Activated T-helper 1 cell treated with anti-CD3 and anti-CD28 coated beads, Interleukin-12 subunit alpha, Interleukin-12 subunit beta, Interleukin-2, Interleukin-4 antibody, amounts not matched to agents 30 ng/mL and 10 ng/mL and 1 ng/mL, durations not matched to agents 14 hours and 24 hours and 36 hours (primary cell): ENCODE data around the gene SPDYE9. TPM values are rescaled to one million over a fixed set of nuclear protein-coding genes. Genes with fewer than 3 reads are reported as not detected.
"Not testable (repeated sequence)": the region's sequence is repeated elsewhere in the genome, so short reads cannot be mapped to it uniquely, and the experiment has no call there.

Source experiments
- DNase-seq: peaks from one replicate; pipeline ENCODE4 v3.0.0; 2021; ENCODE audit warnings: low spot score
- H3K27ac Mint-ChIP-seq: one replicate; pipeline ENCODE4 v1.8.0; 2021; ENCODE audit warnings: mild to moderate bottlenecking, mixed read lengths
- H3K27me3 Mint-ChIP-seq: one replicate; pipeline ENCODE4 v1.8.0; 2022; ENCODE audit warnings: mild to moderate bottlenecking, moderate library complexity, mixed read lengths; ENCODE audit not compliant: insufficient read depth
- H3K36me3 Mint-ChIP-seq: one replicate; pipeline ENCODE4 v1.8.0; 2021; ENCODE audit warnings: low read depth, mixed read lengths
- H3K4me1 Mint-ChIP-seq: one replicate; pipeline ENCODE4 v1.8.0; 2021; ENCODE audit warnings: low read depth, mixed read lengths
- H3K4me3 Mint-ChIP-seq: one replicate; pipeline ENCODE4 v1.8.0; 2021; ENCODE audit warnings: mild to moderate bottlenecking, moderate library complexity, mixed read lengths
- H3K9me3 Mint-ChIP-seq: one replicate; pipeline ENCODE4 v1.8.0; 2021; ENCODE audit warnings: mixed read lengths
- intact Hi-C: fragments of 100-400 bp; cut with micrococcal nuclease; formaldehyde crosslinking; loops from one replicate; pipeline ENCODE4 v1.15.1; 2024
- total RNA-seq: library from RNA; stranded (reverse); gene quantifications from 2 replicates; pipeline ENCODE4 v1.2.3, GENCODE V29; 2022

The SPDYE9 gene
- not detected in 2 replicates for total RNA-seq

DNA sequence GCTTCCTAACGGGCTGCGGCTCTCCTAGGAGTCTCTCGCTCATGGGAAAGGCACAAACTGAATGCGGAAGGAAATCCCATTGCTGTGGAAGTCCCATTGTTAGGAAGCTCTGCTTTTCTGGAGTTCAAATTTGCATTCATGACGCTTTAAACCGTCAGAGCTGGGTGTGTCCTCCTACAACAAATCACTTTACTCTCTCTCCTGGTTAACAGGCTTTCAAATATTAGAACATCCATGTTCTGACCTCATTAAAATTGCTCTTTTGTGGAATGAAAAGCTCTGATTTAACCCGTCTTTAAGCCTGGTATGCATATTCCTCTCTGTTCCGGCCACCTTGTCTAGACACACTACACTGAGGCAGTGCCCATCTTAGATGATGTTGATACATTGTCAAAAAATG is at the start of gene SPDYE9:
SPDYE9 (minus strand) TSS at position 101 of the 400 bp plus-strand sequence. CDS start 1,800 bp downstream, outside the sequence.
- H3K4me1 Mint-ChIP-seq, H3K27ac Mint-ChIP-seq, intact Hi-C loops, H3K9me3 Mint-ChIP-seq, DNase-seq, H3K4me3 Mint-ChIP-seq, H3K36me3 Mint-ChIP-seq, H3K27me3 Mint-ChIP-seq: not testable (repeated sequence)

- H3K4me1 Mint-ChIP-seq, H3K9me3 Mint-ChIP-seq, H3K36me3 Mint-ChIP-seq, H3K27me3 Mint-ChIP-seq, DNase-seq, H3K27ac Mint-ChIP-seq, intact Hi-C loops, H3K4me3 Mint-ChIP-seq: not testable (repeated sequence)
Measured at GRCh38 chr7:73134866-73135265, 49.0 kb upstream of the SPDYE9 start.

DNA sequence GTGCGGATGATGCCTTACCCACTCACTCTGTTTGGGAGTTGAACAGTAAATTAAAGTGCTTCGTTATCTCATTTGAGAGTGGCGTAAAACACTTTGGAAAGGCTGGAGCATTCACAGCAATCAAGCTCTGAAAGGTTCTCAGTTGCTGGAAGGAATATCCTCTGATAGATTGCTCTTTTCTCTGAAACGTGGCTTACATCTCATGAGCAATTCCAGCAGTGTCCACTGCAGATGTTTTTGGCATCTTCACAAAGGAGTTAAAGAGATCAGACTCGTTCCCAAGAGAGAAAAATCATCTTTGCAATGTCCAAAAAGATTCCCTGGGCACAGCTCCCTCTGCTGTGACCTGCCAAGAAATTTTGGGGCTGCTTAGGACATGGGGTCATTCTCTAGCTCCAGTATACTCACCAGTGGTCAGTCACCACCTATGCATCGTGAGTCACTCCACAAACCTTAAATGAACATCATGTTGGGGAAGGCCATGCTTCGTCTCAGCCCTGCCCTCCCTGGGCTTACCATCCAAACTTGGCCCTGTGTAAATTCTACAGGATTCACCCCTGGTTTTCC is 46.9 kb upstream of the SPDYE9 start:
- H3K4me1 Mint-ChIP-seq, H3K9me3 Mint-ChIP-seq, DNase-seq, H3K27me3 Mint-ChIP-seq, H3K27ac Mint-ChIP-seq, intact Hi-C loops, H3K4me3 Mint-ChIP-seq, H3K36me3 Mint-ChIP-seq: not testable (repeated sequence)

DNA sequence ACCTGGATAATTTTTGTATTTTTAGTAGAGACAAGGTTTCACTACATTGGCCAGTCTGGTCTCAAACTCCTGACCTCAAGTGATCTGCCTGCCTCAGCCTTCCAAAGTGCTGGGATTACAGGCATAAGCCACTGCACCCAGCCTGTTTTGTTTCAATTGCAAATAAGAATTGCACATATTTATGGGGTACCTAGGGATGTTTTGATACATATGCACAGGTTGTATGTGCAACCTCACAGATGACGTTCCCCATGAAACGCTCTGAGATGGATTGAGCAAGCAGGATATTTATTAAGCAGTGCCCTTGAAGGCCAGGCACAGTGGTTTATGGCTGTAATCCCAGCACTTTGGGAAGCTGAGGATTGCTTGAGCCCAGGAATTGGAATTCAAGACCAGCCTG is 44.8 kb upstream of the SPDYE9 start:
- H3K9me3 Mint-ChIP-seq, H3K27ac Mint-ChIP-seq, H3K4me3 Mint-ChIP-seq, DNase-seq, H3K27me3 Mint-ChIP-seq, intact Hi-C loops, H3K4me1 Mint-ChIP-seq, H3K36me3 Mint-ChIP-seq: not testable (repeated sequence)

DNA sequence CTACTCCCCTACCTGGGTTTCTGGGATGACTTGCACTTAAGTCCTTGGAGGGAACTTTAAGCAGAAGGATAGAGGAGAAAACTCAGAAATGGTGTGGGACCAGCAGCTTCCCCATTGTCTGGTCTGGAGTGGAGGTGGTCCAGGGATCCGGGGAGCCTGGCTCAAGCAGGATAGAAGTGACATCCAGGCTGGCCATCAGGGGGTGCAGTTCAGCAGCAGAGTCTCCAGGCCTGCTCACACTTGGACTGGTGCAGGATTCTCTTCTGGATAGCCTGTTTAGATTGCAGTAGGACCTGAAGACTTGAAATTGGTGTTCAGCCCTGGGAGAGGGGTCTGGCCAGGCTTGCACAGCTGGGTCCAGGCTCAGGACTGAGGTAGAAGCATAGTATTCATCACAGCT is 38.3 kb upstream of the SPDYE9 start:
- intact Hi-C loops, H3K27me3 Mint-ChIP-seq, DNase-seq, H3K9me3 Mint-ChIP-seq, H3K4me1 Mint-ChIP-seq, H3K4me3 Mint-ChIP-seq, H3K27ac Mint-ChIP-seq, H3K36me3 Mint-ChIP-seq: not testable (repeated sequence)

GRCh38 chr7:73122778-73123447 is 37.1 kb upstream of the SPDYE9 start:
- H3K9me3 Mint-ChIP-seq, H3K4me3 Mint-ChIP-seq, H3K36me3 Mint-ChIP-seq, intact Hi-C loops, H3K27me3 Mint-ChIP-seq, H3K27ac Mint-ChIP-seq, DNase-seq, H3K4me1 Mint-ChIP-seq: not testable (repeated sequence)

DNA sequence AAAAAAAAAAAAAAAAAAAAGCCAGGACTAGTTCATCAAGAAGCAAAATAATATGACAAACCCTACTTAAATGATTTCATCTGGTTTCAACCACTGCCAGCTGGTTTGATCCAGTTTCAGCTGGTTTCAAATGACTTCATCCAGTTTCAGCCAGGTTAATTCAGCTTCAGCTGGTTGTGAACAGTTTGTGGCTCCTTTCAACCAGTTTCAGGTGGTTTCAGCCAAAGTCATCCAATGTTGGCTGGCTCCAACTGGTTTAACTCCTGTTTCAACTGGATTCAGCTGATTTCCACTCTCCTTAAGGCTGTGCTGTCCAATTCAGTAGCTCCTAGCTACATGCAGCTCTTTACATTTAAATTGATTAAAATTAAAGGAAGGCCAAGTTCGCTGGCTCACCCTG is 32.3 kb upstream of the SPDYE9 start:
- H3K9me3 Mint-ChIP-seq, DNase-seq, intact Hi-C loops, H3K4me3 Mint-ChIP-seq, H3K4me1 Mint-ChIP-seq, H3K36me3 Mint-ChIP-seq, H3K27me3 Mint-ChIP-seq, H3K27ac Mint-ChIP-seq: not testable (repeated sequence)

- H3K27me3 Mint-ChIP-seq, H3K4me1 Mint-ChIP-seq, H3K9me3 Mint-ChIP-seq, H3K4me3 Mint-ChIP-seq, H3K27ac Mint-ChIP-seq, DNase-seq, H3K36me3 Mint-ChIP-seq, intact Hi-C loops: not testable (repeated sequence)
Measured at GRCh38 chr7:73057811-73058210, 28.0 kb downstream of the SPDYE9 start, which contains the start of gene SPDYE11. Gene SPDYE11, minus strand, starts transcription at chr7:73057911. Its CDS starts 1,800 bp downstream, at chr7:73056111.

DNA sequence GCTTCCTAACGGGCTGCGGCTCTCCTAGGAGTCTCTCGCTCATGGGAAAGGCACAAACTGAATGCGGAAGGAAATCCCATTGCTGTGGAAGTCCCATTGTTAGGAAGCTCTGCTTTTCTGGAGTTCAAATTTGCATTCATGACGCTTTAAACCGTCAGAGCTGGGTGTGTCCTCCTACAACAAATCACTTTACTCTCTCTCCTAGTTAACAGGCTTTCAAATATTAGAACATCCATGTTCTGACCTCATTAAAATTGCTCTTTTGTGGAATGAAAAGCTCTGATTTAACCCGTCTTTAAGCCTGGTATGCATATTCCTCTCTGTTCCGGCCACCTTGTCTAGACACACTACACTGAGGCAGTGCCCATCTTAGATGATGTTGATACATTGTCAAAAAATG is 56.2 kb downstream of the SPDYE9 start, which contains the start of gene SPDYE8:
SPDYE8 (minus strand) TSS at position 101 of the 400 bp plus-strand sequence. CDS start 1,800 bp downstream, outside the sequence.
- H3K36me3 Mint-ChIP-seq, H3K4me1 Mint-ChIP-seq, intact Hi-C loops, H3K27me3 Mint-ChIP-seq, H3K27ac Mint-ChIP-seq, DNase-seq, H3K4me3 Mint-ChIP-seq, H3K9me3 Mint-ChIP-seq: not testable (repeated sequence)

Other genes starting within 250 kb of the SPDYE9 start
- 64.0 and 67.5 TPM in 2 replicates for gene POM121, start 160.9 kb downstream of the SPDYE9 start, total RNA-seq
- gene TRIM74, start 116.6 kb downstream of the SPDYE9 start, total RNA-seq: 0.44 and 0.57 TPM in 2 replicates
- gene SPDYE8, start 56.3 kb downstream of the SPDYE9 start, total RNA-seq: not detected in 2 replicates
- gene SPDYE11, start 28.1 kb downstream of the SPDYE9 start, total RNA-seq: not detected in 2 replicates
- gene NSUN5, start 222.8 kb upstream of the SPDYE9 start, total RNA-seq: 70.3 and 74.8 TPM in 2 replicates
- not detected in 2 replicates for gene TRIM50, start 242.0 kb upstream of the SPDYE9 start, total RNA-seq
- gene FKBP6, start 242.1 kb upstream of the SPDYE9 start, total RNA-seq: not detected in 2 replicates